GM23338 (cell line): Measurements from ENCODE around the gene NRGN. TPM values are rescaled to one million over a fixed set of nuclear protein-coding genes. Genes with fewer than 3 reads are reported as not detected.

Source experiments
- ATAC-seq: fragments of 200-7000 bp; cut with Tn5 transposase; 3 replicates; pipeline ENCODE4 v1.9.1; 2020
- DNase-seq: peaks from one replicate; pipeline ENCODE4 v3.0.0-alpha.2; 2015; ENCODE audit warnings: low spot score
- H2AFZ ChIP-seq: fragments of 200-600 bp; sonication (generic); 2 replicates; pipeline ENCODE4 v1.8.0; 2016; ENCODE audit warnings: antibody characterized with exemption, mild to moderate bottlenecking, moderate library complexity
- H3F3A ChIP-seq: fragments of 200-600 bp; sonication (generic); replicated peaks from 2 replicates; pipeline ENCODE4 v1.8.0; 2017; ENCODE audit warnings: antibody characterized with exemption, mixed run types, low read depth
- H3K27ac ChIP-seq: fragments of 200-600 bp; sonication (generic); 2 replicates; pipeline ENCODE4 v1.6.1; 2016; ENCODE audit warnings: low read depth
- H3K27me3 ChIP-seq: fragments of 200-600 bp; sonication (generic); 2 replicates; pipeline ENCODE4 v1.8.0; 2016; ENCODE audit warnings: mild to moderate bottlenecking, mixed run types, moderate library complexity; ENCODE audit not compliant: insufficient read depth
- H3K36me3 ChIP-seq: fragments of 200-600 bp; sonication (generic); 2 replicates; pipeline ENCODE4 v1.8.0; 2016; ENCODE audit warnings: mild to moderate bottlenecking; ENCODE audit not compliant: insufficient read depth
- H3K4me1 ChIP-seq: fragments of 200-600 bp; sonication (generic); 2 replicates; pipeline ENCODE4 v1.8.0; 2016; ENCODE audit warnings: mild to moderate bottlenecking, moderate library complexity; ENCODE audit not compliant: insufficient read depth
- H3K4me2 ChIP-seq: fragments of 200-600 bp; sonication (generic); 2 replicates; pipeline ENCODE4 v1.7.1; 2017; ENCODE audit warnings: mixed run types
- H3K4me3 ChIP-seq: fragments of 200-600 bp; sonication (generic); 2 replicates; pipeline ENCODE4 v1.6.1; 2016; ENCODE audit warnings: mixed run types
- H3K79me2 ChIP-seq: fragments of 200-600 bp; sonication (generic); replicated peaks from 2 replicates; pipeline ENCODE4 v1.8.0; 2017; ENCODE audit warnings: mild to moderate bottlenecking; ENCODE audit not compliant: insufficient read depth
- H3K9me2 ChIP-seq: fragments of 200-600 bp; sonication (generic); 2 replicates; pipeline ENCODE4 v1.8.0; 2017; ENCODE audit not compliant: insufficient read depth
- H4K20me1 ChIP-seq: fragments of 200-600 bp; sonication (generic); replicated peaks from 2 replicates; pipeline ENCODE4 v1.8.0; 2017; ENCODE audit warnings: mild to moderate bottlenecking; ENCODE audit not compliant: insufficient read depth
- H3K27ac Mint-ChIP-seq: 2 replicates; pipeline ENCODE4 v1.8.0; 2020; ENCODE audit warnings: inconsistent platforms, mild to moderate bottlenecking, moderate library complexity, mixed read lengths
- H3K27me3 Mint-ChIP-seq: 3 replicates; pipeline ENCODE4 v1.8.0; 2022; ENCODE audit warnings: low read depth, mild to moderate bottlenecking, moderate library complexity, mixed read lengths, inconsistent platforms; ENCODE audit not compliant: insufficient read depth, poor library complexity
- H3K36me3 Mint-ChIP-seq: 3 replicates; pipeline ENCODE4 v1.8.0; 2021; ENCODE audit warnings: low read depth, mild to moderate bottlenecking, inconsistent platforms, moderate library complexity, mixed read lengths
- H3K4me1 Mint-ChIP-seq: 3 replicates; pipeline ENCODE4 v1.8.0; 2020; ENCODE audit warnings: mild to moderate bottlenecking, inconsistent platforms, mixed read lengths
- H3K4me3 Mint-ChIP-seq: 3 replicates; pipeline ENCODE4 v1.8.0; 2021; ENCODE audit warnings: moderate library complexity, mild to moderate bottlenecking, inconsistent platforms, mixed read lengths
- H3K9me3 Mint-ChIP-seq: 3 replicates; pipeline ENCODE4 v1.8.0; 2020; ENCODE audit warnings: moderate library complexity, mild to moderate bottlenecking, inconsistent platforms, mixed read lengths
- CREB1 ChIP-seq: fragments of 250-450 bp; sonication (Bioruptor Pico); IDR thresholded peaks from 2 replicates; pipeline ENCODE4 v1.5.0; 2020; ENCODE audit warnings: low read depth, mild to moderate bottlenecking, moderate library complexity
- EZH2 ChIP-seq: fragments of 200-600 bp; sonication (generic); IDR thresholded peaks from one replicate; pipeline ENCODE4 v1.8.0; 2017; ENCODE audit warnings: antibody characterized with exemption, mild to moderate bottlenecking, low read depth; ENCODE audit not compliant: unreplicated experiment
- EZH2phosphoT487 ChIP-seq: fragments of 200-600 bp; sonication (generic); IDR thresholded peaks from one replicate; pipeline ENCODE4 v1.8.1; 2018; ENCODE audit warnings: antibody characterized with exemption; ENCODE audit not compliant: unreplicated experiment
- JUNB ChIP-seq: IDR thresholded peaks from one replicate; pipeline ENCODE4 v1.6.1; 2016; ENCODE audit warnings: antibody characterized with exemption; ENCODE audit not compliant: unreplicated experiment
- NANOG ChIP-seq: IDR thresholded peaks from 2 replicates; pipeline ENCODE4 v1.6.1; 2016; ENCODE audit warnings: antibody characterized with exemption, borderline replicate concordance
- POLR2AphosphoS5 ChIP-seq: IDR thresholded peaks from 2 replicates; pipeline ENCODE4 v1.6.1; 2016; ENCODE audit warnings: antibody characterized with exemption, low read depth
- STAT1 ChIP-seq: IDR thresholded peaks from one replicate; pipeline ENCODE4 v1.6.1; 2016; ENCODE audit warnings: antibody characterized with exemption; ENCODE audit not compliant: unreplicated experiment
- ZNF114 ChIP-seq: fragments of 250-450 bp; sonication (Bioruptor Pico); IDR thresholded peaks from 2 replicates; pipeline ENCODE4 v1.5.0; 2020; ENCODE audit warnings: mild to moderate bottlenecking, moderate library complexity
- ZNF331 ChIP-seq: fragments of 250-450 bp; sonication (Bioruptor Pico); IDR thresholded peaks from 2 replicates; pipeline ENCODE4 v1.5.0; 2020; ENCODE audit warnings: low read depth, mild to moderate bottlenecking, moderate library complexity
- polyA plus RNA-seq: library from polyadenylated mRNA; unstranded; fragments of >200 nt; fragmentation: Nextera tagmentation; extraction: Ambion mirVana; gene quantifications from 2 replicates; pipeline ENCODE4 v1.2.1, GENCODE V29; 2016
- total RNA-seq: library from RNA; depleted of rRNA; stranded (reverse); fragments of >200 nt; shearing (Covaris generic); gene quantifications from 2 replicates; pipeline ENCODE4 v1.2.3, GENCODE V29; 2014
- TF ChIP-seq, protein P1 (sequence below): fragments of 250-450 bp; sonication (Bioruptor Pico); IDR thresholded peaks from 2 replicates; pipeline ENCODE4 v1.5.0; 2020; ENCODE audit warnings: mild to moderate bottlenecking, moderate library complexity
- TF ChIP-seq, protein P2 (sequence below): IDR thresholded peaks from one replicate; pipeline ENCODE4 v1.6.1; 2018; ENCODE audit warnings: antibody characterized with exemption; ENCODE audit not compliant: unreplicated experiment
- TF ChIP-seq, protein P3 (sequence below): IDR thresholded peaks from 2 replicates; pipeline ENCODE4 v1.6.1; 2016; ENCODE audit warnings: antibody characterized with exemption
- TF ChIP-seq, protein P4 (sequence below), 2 experiments: fragments of 200-600 bp in 1 of 2; sonication (generic) in 1 of 2; conservative IDR thresholded peaks; 2 replicates each; pipeline versions ENCODE4 v1.5.1 to v1.6.1; 2016 to 2017; ENCODE audit warnings: antibody characterized with exemption in 2 of 2, low read depth in 2 of 2, mild to moderate bottlenecking in 2 of 2, moderate library complexity in 1 of 2

Gene NRGN
- total and polyA plus RNA-seq, 2 experiments from 2014 or later: 0.24 to 0.61 TPM

DNA sequence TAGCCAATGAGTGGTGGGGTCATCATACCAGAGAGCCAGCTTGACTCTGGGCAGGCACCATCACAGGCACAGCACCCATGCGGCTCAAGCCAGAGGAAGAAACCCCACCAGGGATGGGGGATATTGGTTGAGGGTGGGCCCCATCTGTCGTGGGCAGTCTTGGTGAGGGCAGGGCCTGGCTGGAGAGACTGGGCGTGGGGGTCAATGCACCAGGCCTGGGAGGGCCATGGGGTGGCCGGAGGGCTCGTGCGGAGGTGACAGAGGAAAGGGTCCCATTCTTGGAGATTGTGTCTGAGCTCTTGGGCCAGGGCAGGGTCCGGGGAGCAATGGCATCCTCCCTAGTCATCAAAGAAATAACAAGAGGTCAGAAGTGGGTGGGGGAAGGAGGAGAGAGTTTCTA, 13.9 kb downstream of the NRGN start:
- H3K4me2 ChIP-seq: no peak overlapping the region
- H4K20me1 ChIP-seq: peaks cover 12% of the 10 kb centered on the region
- DNase-seq (no peak), ATAC-seq (no peak)
- H2AFZ ChIP-seq: no peak overlapping the region
- no peaks in the 10 kb centered on the region for H3K36me3 ChIP-seq
- H3K9me2 ChIP-seq: no peaks in the 10 kb centered on the region
- TF ChIP-seq JUNB (no peak), STAT1 (no peak), EZH2phosphoT487 (no peak), POLR2AphosphoS5 (no peak), CREB1 (CRISPR knock-in tag) (no peak), ZNF331 (no peak), ZNF114 (no peak), NANOG (no peak), EZH2 (no peak)
- TF ChIP-seq, protein P1, sequence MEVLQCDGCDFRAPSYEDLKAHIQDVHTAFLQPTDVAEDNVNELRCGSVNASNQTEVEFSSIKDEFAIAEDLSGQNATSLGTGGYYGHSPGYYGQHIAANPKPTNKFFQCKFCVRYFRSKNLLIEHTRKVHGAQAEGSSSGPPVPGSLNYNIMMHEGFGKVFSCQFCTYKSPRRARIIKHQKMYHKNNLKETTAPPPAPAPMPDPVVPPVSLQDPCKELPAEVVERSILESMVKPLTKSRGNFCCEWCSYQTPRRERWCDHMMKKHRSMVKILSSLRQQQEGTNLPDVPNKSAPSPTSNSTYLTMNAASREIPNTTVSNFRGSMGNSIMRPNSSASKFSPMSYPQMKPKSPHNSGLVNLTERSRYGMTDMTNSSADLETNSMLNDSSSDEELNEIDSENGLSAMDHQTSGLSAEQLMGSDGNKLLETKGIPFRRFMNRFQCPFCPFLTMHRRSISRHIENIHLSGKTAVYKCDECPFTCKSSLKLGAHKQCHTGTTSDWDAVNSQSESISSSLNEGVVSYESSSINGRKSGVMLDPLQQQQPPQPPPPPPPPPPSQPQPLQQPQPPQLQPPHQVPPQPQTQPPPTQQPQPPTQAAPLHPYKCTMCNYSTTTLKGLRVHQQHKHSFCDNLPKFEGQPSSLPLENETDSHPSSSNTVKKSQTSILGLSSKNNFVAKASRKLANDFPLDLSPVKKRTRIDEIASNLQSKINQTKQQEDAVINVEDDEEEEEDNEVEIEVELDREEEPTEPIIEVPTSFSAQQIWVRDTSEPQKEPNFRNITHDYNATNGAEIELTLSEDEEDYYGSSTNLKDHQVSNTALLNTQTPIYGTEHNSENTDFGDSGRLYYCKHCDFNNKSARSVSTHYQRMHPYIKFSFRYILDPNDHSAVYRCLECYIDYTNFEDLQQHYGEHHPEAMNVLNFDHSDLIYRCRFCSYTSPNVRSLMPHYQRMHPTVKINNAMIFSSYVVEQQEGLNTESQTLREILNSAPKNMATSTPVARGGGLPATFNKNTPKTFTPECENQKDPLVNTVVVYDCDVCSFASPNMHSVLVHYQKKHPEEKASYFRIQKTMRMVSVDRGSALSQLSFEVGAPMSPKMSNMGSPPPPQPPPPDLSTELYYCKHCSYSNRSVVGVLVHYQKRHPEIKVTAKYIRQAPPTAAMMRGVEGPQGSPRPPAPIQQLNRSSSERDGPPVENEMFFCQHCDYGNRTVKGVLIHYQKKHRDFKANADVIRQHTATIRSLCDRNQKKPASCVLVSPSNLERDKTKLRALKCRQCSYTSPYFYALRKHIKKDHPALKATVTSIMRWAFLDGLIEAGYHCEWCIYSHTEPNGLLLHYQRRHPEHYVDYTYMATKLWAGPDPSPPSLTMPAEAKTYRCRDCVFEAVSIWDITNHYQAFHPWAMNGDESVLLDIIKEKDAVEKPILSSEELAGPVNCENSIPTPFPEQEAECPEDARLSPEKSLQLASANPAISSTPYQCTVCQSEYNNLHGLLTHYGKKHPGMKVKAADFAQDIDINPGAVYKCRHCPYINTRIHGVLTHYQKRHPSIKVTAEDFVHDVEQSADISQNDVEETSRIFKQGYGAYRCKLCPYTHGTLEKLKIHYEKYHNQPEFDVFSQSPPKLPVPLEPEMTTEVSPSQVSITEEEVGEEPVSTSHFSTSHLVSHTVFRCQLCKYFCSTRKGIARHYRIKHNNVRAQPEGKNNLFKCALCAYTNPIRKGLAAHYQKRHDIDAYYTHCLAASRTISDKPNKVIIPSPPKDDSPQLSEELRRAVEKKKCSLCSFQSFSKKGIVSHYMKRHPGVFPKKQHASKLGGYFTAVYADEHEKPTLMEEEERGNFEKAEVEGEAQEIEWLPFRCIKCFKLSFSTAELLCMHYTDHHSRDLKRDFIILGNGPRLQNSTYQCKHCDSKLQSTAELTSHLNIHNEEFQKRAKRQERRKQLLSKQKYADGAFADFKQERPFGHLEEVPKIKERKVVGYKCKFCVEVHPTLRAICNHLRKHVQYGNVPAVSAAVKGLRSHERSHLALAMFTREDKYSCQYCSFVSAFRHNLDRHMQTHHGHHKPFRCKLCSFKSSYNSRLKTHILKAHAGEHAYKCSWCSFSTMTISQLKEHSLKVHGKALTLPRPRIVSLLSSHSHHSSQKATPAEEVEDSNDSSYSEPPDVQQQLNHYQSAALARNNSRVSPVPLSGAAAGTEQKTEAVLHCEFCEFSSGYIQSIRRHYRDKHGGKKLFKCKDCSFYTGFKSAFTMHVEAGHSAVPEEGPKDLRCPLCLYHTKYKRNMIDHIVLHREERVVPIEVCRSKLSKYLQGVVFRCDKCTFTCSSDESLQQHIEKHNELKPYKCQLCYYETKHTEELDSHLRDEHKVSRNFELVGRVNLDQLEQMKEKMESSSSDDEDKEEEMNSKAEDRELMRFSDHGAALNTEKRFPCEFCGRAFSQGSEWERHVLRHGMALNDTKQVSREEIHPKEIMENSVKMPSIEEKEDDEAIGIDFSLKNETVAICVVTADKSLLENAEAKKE (CRISPR knock-in tag): no peak
- TF ChIP-seq, protein P2, sequence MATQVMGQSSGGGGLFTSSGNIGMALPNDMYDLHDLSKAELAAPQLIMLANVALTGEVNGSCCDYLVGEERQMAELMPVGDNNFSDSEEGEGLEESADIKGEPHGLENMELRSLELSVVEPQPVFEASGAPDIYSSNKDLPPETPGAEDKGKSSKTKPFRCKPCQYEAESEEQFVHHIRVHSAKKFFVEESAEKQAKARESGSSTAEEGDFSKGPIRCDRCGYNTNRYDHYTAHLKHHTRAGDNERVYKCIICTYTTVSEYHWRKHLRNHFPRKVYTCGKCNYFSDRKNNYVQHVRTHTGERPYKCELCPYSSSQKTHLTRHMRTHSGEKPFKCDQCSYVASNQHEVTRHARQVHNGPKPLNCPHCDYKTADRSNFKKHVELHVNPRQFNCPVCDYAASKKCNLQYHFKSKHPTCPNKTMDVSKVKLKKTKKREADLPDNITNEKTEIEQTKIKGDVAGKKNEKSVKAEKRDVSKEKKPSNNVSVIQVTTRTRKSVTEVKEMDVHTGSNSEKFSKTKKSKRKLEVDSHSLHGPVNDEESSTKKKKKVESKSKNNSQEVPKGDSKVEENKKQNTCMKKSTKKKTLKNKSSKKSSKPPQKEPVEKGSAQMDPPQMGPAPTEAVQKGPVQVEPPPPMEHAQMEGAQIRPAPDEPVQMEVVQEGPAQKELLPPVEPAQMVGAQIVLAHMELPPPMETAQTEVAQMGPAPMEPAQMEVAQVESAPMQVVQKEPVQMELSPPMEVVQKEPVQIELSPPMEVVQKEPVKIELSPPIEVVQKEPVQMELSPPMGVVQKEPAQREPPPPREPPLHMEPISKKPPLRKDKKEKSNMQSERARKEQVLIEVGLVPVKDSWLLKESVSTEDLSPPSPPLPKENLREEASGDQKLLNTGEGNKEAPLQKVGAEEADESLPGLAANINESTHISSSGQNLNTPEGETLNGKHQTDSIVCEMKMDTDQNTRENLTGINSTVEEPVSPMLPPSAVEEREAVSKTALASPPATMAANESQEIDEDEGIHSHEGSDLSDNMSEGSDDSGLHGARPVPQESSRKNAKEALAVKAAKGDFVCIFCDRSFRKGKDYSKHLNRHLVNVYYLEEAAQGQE: no peak
- TF ChIP-seq, protein P3, sequence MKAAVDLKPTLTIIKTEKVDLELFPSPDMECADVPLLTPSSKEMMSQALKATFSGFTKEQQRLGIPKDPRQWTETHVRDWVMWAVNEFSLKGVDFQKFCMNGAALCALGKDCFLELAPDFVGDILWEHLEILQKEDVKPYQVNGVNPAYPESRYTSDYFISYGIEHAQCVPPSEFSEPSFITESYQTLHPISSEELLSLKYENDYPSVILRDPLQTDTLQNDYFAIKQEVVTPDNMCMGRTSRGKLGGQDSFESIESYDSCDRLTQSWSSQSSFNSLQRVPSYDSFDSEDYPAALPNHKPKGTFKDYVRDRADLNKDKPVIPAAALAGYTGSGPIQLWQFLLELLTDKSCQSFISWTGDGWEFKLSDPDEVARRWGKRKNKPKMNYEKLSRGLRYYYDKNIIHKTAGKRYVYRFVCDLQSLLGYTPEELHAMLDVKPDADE: no peak
- TF ChIP-seq, protein P4, sequence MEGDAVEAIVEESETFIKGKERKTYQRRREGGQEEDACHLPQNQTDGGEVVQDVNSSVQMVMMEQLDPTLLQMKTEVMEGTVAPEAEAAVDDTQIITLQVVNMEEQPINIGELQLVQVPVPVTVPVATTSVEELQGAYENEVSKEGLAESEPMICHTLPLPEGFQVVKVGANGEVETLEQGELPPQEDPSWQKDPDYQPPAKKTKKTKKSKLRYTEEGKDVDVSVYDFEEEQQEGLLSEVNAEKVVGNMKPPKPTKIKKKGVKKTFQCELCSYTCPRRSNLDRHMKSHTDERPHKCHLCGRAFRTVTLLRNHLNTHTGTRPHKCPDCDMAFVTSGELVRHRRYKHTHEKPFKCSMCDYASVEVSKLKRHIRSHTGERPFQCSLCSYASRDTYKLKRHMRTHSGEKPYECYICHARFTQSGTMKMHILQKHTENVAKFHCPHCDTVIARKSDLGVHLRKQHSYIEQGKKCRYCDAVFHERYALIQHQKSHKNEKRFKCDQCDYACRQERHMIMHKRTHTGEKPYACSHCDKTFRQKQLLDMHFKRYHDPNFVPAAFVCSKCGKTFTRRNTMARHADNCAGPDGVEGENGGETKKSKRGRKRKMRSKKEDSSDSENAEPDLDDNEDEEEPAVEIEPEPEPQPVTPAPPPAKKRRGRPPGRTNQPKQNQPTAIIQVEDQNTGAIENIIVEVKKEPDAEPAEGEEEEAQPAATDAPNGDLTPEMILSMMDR (conservative IDR thresholded peaks at IDR 0.05; ENCODE audit: low read depth in 2 of 2): no peak
- H3K27ac ChIP-seq: no peak overlapping the region
- peaks cover 100% of the 10 kb centered on the region for H3K27me3 ChIP-seq
- peaks cover 8% of the 10 kb centered on the region; the same call in 1 of the 2 replicates for H3F3A ChIP-seq
- no peaks in the 10 kb centered on the region for H3K36me3 Mint-ChIP-seq
- no peaks in the 10 kb centered on the region for H3K79me2 ChIP-seq
- no peak overlapping the region for H3K27ac Mint-ChIP-seq
- H3K4me3 ChIP-seq: no peak overlapping the region
- H3K9me3 Mint-ChIP-seq: no peaks in the 10 kb centered on the region; the same call in 1 of the 3 replicates
- no peak overlapping the region for H3K4me3 Mint-ChIP-seq
- peaks cover 35% of the 10 kb centered on the region for H3K4me1 Mint-ChIP-seq
- H3K27me3 Mint-ChIP-seq: peaks cover 98% of the 10 kb centered on the region
- peaks cover 43% of the 10 kb centered on the region for H3K4me1 ChIP-seq
